ENCODE data around the gene ERMN.

DNA sequence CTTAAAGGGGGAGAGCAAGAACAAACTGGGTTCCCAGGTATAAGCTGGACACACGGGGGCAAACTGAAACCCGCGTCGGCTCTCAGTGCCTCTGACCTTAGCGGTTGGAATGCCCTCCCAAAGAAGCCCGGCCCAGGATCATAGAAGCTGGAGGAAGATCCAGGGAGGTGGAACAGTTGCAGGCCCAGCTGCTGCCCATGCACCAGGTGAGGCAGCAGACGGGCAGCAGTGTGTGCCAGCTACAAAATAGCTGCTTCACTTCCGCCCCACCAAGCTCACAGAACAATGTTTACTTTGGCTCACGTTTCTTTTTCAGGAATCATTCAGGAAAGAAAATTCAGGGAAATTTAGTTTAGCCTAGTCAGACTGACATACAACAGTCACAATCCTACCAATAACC lies 3.9 kb upstream of the ERMN start:
- TF ChIP-seq POLR2A (IDR thresholded peaks at IDR 0.05; ENCODE audit: low read depth, low read length) = no peak
- no peak for TF ChIP-seq TAF1 (IDR thresholded peaks at IDR 0.05; ENCODE audit: low read depth, low read length)
- TF ChIP-seq POLR2AphosphoS5 (IDR thresholded peaks at IDR 0.05; ENCODE audit: low read depth, low read length) = no peak

Data from GM12891 (cell line).